Activated gamma-delta T cell treated with anti-CD3 and anti-CD28 coated beads, Interleukin-2, amount 50 U/mL, for 16 hours (primary cell): ENCODE measurements around the gene CES4A.
A peak's percentile ranks its signal among the peaks of the same experiment; 100 is the strongest.
"Not testable (repeated sequence)": the region's sequence is repeated elsewhere in the genome, so short reads cannot be mapped to it uniquely, and the experiment has no call there.

ENCODE experiments used
- DNase-seq: peaks from one replicate; pipeline ENCODE4 v3.0.0-alpha.2; 2020; ENCODE audit warnings: low read depth

Gene CES4A

GRCh38 chr16:66991545-66992077, 3.2 kb downstream of the CES4A start:
- no peak for DNase-seq

- not testable (repeated sequence) for DNase-seq
Observed at GRCh38 chr16:66993558-66993957, 5.2 kb downstream of the CES4A start.

- no peak for DNase-seq
Observed at GRCh38 chr16:66996324-66996982, 8.1 kb downstream of the CES4A start.

- DNase-seq, result no peak
Observed at GRCh38 chr16:66996983-66997358, 8.6 kb downstream of the CES4A start.

- peak; percentile 12 for DNase-seq
Observed at GRCh38 chr16:67000384-67001351, 12.3 kb downstream of the CES4A start.

- DNase-seq, result no peak
Observed at GRCh38 chr16:67001726-67002125, 13.3 kb downstream of the CES4A start.

GRCh38 chr16:67006930-67007658, 18.7 kb downstream of the CES4A start:
- DNase-seq, result no peak

- DNase-seq, result no peak
Observed at GRCh38 chr16:67009158-67009557, 20.8 kb downstream of the CES4A start.

- DNase-seq, result no peak
Observed at GRCh38 chr16:67011274-67011673, 22.9 kb downstream of the CES4A start.

GRCh38 chr16:67013233-67013822, 24.9 kb downstream of the CES4A start:
- DNase-seq, result no peak

- DNase-seq, result peak; percentile 44
Observed at GRCh38 chr16:67013823-67014633, 25.6 kb downstream of the CES4A start.

GRCh38 chr16:67014634-67015312, 26.4 kb downstream of the CES4A start:
- DNase-seq, result no peak

GRCh38 chr16:67015313-67015731, 26.9 kb downstream of the CES4A start:
- no peak for DNase-seq

- no peak for DNase-seq
Observed at GRCh38 chr16:67016143-67016542, 27.8 kb downstream of the CES4A start.

- DNase-seq, result no peak
Observed at GRCh38 chr16:67016681-67017420, 28.5 kb downstream of the CES4A start.

- DNase-seq, result no peak
Observed at GRCh38 chr16:67017421-67017750, 29.0 kb downstream of the CES4A start.

GRCh38 chr16:67017810-67018488, 29.6 kb downstream of the CES4A start:
- peak; percentile 76 for DNase-seq

GRCh38 chr16:67019171-67019570, 30.8 kb downstream of the CES4A start:
- DNase-seq, result no peak

GRCh38 chr16:67021321-67021720, 32.9 kb downstream of the CES4A start:
- DNase-seq, result no peak
